HFF-Myc (cell line): ENCODE measurements around the gene OGFR.

Experiments
- DNase-seq: peaks from one replicate; pipeline ENCODE4 v3.0.0-alpha.2; 2011; ENCODE audit warnings: low read depth; ENCODE audit errors: extremely low read depth
- H3K4me3 ChIP-seq: replicated peaks from 2 replicates; pipeline ENCODE4 v1.5.1; 2011; ENCODE audit warnings: low read depth, mild to moderate bottlenecking, control low read depth, low read length
- TF ChIP-seq, protein P1 (sequence below): IDR thresholded peaks from 2 replicates; pipeline ENCODE4 v1.5.1; 2012; ENCODE audit warnings: mild to moderate bottlenecking, low read depth, low read length, control low read depth; ENCODE audit errors: missing control alignments

Gene OGFR, protein sequence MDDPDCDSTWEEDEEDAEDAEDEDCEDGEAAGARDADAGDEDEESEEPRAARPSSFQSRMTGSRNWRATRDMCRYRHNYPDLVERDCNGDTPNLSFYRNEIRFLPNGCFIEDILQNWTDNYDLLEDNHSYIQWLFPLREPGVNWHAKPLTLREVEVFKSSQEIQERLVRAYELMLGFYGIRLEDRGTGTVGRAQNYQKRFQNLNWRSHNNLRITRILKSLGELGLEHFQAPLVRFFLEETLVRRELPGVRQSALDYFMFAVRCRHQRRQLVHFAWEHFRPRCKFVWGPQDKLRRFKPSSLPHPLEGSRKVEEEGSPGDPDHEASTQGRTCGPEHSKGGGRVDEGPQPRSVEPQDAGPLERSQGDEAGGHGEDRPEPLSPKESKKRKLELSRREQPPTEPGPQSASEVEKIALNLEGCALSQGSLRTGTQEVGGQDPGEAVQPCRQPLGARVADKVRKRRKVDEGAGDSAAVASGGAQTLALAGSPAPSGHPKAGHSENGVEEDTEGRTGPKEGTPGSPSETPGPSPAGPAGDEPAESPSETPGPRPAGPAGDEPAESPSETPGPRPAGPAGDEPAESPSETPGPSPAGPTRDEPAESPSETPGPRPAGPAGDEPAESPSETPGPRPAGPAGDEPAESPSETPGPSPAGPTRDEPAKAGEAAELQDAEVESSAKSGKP

DNA sequence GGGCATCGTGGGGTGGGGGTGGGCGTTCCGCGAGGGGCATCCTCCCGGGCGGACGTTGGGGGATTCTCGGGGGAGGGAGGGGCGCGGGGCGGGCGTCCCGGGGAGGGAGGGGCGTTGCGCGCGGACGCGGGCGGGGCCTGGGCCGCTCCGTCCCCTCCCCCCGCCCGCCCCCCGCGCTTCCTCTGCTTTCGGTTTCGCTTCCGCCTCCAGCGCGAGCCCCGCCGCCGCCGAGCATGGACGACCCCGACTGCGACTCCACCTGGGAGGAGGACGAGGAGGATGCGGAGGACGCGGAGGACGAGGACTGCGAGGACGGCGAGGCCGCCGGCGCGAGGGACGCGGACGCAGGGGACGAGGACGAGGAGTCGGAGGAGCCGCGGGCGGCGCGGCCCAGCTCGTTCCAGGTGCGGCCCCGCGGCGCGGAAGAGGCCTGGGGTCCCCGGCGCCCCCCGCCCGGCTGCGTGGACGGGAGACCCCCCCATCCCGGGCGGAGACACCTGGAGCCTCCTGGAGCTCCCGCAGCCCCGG, at the start of gene OGFR:
OGFR (plus strand) TSS at position 209 of the 528 bp plus-strand sequence; CDS start at position 234, 25 bp downstream.
- DNase-seq: no peak
- peak within 1 kb of the TSS; percentile 75 for H3K4me3 ChIP-seq

DNA sequence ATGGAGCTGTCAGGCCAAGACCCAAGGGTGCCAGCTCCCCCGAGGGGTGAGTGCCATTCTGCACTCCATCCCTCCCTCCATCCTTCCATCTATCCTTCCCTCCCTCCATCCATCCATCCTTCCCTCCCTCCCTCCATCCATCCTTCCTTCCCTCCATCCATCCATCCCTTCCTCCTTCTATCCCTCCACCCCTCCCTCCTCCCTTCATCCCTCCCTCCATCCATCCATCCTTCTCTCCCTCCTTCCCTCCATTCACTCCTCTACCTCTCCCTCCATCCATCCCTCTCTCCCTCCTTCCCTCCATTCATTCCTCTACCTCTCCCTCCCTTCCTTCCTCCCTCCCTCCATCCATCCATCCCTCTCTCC, 49.7 kb upstream of the OGFR start:
- H3K4me3 ChIP-seq: no peak overlapping the region
- DNase-seq: no peak
- TF ChIP-seq, protein P1, sequence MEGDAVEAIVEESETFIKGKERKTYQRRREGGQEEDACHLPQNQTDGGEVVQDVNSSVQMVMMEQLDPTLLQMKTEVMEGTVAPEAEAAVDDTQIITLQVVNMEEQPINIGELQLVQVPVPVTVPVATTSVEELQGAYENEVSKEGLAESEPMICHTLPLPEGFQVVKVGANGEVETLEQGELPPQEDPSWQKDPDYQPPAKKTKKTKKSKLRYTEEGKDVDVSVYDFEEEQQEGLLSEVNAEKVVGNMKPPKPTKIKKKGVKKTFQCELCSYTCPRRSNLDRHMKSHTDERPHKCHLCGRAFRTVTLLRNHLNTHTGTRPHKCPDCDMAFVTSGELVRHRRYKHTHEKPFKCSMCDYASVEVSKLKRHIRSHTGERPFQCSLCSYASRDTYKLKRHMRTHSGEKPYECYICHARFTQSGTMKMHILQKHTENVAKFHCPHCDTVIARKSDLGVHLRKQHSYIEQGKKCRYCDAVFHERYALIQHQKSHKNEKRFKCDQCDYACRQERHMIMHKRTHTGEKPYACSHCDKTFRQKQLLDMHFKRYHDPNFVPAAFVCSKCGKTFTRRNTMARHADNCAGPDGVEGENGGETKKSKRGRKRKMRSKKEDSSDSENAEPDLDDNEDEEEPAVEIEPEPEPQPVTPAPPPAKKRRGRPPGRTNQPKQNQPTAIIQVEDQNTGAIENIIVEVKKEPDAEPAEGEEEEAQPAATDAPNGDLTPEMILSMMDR: no peak

More for the DNA sequence above, at the start of gene OGFR:
- TF ChIP-seq, protein P1: no peak

DNA sequence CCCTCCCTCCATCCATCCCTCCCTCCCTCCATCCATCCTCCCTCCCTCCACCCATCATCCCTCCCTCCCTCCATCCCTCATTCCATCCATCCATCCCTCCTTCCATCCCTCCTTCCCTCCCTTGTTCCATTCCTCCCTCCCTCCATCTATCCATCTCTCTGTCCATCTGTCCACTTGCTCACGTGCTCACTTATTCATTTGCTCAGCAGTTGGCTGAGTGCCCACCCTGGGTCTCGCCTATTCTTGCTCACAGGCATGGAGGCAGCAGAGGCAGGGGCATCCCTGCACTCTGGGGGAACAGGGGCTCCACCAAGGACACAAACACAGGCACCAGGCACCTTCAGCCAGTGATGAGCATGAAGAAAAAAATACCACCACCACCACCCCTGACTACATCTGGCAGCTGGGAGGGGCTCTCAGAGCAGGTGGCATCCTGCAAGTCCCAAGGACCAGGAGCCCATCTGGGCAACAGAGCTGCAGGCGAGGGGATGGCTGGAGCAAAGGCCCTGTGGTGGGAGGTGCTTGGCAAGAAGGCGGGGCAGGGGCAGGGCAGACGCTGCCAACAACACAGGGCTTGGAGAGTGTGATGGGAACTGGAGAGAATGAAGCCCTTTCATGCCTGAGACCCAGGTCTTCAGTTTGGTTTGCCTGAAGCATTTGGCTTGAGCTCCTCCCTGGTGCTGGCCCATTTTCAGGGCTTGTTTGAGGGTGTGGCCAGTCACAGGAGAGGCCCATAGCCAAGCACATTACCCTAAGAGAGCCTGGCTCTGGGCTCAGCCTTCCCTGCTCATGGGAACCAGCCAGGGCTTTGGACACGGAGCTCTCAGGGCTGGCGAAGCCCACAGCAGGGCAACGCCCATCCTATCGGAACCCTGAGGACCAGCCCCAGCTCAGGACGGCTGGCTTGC, 48.6 kb upstream of the OGFR start:
- TF ChIP-seq, protein P1: no peak
- H3K4me3 ChIP-seq: no peak overlapping the region
- no peak for DNase-seq

DNA sequence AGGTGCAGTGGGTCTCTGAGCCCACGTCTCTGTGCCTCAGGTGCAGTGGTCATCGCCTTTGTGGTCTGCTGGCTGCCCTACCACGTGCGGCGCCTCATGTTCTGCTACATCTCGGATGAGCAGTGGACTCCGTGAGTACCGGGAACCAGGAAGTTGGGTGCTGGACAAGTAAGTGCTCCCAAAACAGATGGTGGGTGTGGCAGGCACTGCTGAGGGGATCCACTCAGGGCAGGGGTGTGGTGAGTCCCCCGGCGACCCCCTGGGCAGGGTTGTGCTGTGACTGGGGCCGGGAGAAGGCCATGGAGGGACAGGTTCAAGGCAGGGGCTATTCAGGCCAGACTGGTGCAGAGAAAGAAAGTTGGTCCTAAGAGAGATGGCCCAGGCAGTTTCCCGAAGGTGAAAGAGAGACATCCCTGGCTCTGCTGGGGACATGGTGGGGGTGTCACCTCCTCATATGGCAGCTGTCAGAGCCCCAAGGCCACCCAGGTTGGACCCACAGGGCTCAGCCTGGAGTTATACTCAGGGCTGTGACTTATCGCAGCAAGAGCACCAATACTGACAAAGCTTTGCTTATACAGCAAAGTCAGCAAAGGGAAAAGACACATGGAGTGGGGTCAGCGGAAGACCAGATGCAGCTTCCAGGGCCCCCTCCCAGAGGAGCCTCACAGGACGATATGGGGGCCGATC, 46.3 kb upstream of the OGFR start:
- no peak overlapping the region for H3K4me3 ChIP-seq
- DNase-seq: no peak
- TF ChIP-seq, protein P1: no peak

DNA sequence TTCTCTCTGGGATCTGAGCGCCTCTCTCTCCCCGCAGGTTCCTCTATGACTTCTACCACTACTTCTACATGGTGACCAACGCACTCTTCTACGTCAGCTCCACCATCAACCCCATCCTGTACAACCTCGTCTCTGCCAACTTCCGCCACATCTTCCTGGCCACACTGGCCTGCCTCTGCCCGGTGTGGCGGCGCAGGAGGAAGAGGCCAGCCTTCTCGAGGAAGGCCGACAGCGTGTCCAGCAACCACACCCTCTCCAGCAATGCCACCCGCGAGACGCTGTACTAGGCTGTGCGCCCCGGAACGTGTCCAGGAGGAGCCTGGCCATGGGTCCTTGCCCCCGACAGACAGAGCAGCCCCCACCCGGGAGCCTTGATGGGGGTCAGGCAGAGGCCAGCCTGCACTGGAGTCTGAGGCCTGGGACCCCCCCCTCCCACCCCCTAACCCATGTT, 44.6 kb upstream of the OGFR start:
- H3K4me3 ChIP-seq: no peak overlapping the region
- DNase-seq: no peak
- TF ChIP-seq, protein P1: no peak

DNA sequence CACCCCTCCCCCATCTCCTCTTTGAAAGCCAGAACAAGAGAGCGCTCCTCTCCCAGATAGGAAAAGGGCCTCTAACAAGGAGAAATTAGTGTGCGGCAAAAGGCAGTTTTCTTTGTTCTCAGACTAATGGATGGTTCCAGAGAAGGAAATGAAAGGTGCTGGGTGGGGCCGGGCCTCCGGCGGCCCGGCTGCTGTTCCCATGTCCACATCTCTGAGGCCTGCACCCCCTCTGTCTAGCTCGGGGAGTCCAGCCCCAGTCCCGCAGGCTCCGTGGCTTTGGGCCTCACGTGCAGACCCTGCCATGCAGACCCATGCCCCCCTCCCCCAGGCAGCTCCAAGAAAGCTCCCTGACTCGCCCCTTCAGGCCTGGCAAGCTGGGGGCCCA, 44.2 kb upstream of the OGFR start:
- no peak overlapping the region for H3K4me3 ChIP-seq
- TF ChIP-seq, protein P1: no peak
- no peak for DNase-seq
